B cell (primary cell): ENCODE data around the gene STK17A.
"Not testable (repeated sequence)": the region's sequence is repeated elsewhere in the genome, so short reads cannot be mapped to it uniquely, and the experiment has no call there.

Source experiments
- EZH2 ChIP-seq: IDR thresholded peaks from 2 replicates; pipeline ENCODE4 v1.6.1; 2012; ENCODE audit warnings: borderline replicate concordance, low read depth, mild to moderate bottlenecking, moderate library complexity, low read length; ENCODE audit not compliant: insufficient read depth, poor library complexity, severe bottlenecking
- TF ChIP-seq, protein P1 (sequence below): fragments of 200-600 bp; IDR thresholded peaks from one replicate; pipeline ENCODE4 v1.8.0; 2022; ENCODE audit warnings: antibody characterized with exemption, mild to moderate bottlenecking

DNA sequence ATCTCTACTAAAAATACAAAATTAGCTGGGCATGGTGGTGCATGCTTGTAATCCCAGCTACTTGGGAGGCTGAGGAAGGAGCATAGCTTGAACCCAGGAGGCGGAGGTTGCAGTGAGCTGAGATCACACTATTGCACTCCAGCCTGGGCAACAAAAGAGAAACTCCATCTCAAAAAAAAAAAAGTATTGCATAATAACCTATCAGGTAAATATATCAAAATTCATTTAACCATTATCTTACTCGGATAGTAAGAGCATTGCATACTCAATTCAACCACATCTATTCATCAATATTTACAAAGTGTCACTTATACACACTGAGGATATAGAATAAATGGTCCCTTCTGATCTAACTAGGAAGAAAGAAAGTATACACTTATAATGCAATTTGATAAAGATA, 9.1 kb upstream of the STK17A start:
- TF ChIP-seq, protein P1, sequence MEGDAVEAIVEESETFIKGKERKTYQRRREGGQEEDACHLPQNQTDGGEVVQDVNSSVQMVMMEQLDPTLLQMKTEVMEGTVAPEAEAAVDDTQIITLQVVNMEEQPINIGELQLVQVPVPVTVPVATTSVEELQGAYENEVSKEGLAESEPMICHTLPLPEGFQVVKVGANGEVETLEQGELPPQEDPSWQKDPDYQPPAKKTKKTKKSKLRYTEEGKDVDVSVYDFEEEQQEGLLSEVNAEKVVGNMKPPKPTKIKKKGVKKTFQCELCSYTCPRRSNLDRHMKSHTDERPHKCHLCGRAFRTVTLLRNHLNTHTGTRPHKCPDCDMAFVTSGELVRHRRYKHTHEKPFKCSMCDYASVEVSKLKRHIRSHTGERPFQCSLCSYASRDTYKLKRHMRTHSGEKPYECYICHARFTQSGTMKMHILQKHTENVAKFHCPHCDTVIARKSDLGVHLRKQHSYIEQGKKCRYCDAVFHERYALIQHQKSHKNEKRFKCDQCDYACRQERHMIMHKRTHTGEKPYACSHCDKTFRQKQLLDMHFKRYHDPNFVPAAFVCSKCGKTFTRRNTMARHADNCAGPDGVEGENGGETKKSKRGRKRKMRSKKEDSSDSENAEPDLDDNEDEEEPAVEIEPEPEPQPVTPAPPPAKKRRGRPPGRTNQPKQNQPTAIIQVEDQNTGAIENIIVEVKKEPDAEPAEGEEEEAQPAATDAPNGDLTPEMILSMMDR, result not testable (repeated sequence)
- TF ChIP-seq EZH2, result not testable (repeated sequence)
